ENCODE data around the gene CXCL8. TPM values are rescaled to one million over a fixed set of nuclear protein-coding genes. Genes with fewer than 3 reads are reported as not detected.

Gene CXCL8
- total and polyA plus RNA-seq, 10 donors, result 0.28 to 28.4 (median 0.77) TPM

DNA sequence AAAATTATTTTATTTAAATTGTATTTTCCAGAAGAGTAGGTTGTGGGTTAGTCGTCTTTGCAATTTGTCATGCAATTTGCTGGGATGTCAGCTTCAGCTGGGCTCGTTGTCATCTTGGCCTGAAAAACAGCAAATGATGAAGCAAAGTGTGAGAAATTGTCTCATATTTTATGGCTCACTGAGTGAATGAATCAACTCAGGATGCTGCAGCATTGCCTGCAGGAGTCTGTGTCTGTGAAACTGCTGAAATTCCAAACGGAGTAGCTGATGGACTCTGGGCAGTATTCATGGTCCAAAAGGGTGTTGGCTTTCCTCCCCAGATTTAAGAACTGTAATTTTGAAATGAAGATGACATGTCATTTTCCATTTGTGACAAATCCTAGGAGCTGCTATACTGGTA, 37.2 kb downstream of the CXCL8 start:
- 66 to 81% (median 68%) methylated on average over 3 of the region's 3 CpGs for whole genome bisulfite sequencing, 5 donors
- DNase-seq, result no peak
- H3K27ac ChIP-seq, result no peak overlapping the region
- TF ChIP-seq POLR2AphosphoS5 (IDR thresholded peaks at IDR 0.05) (no peak), POLR2A (IDR thresholded peaks at IDR 0.05) (no peak)
- TF ChIP-seq, protein P1, sequence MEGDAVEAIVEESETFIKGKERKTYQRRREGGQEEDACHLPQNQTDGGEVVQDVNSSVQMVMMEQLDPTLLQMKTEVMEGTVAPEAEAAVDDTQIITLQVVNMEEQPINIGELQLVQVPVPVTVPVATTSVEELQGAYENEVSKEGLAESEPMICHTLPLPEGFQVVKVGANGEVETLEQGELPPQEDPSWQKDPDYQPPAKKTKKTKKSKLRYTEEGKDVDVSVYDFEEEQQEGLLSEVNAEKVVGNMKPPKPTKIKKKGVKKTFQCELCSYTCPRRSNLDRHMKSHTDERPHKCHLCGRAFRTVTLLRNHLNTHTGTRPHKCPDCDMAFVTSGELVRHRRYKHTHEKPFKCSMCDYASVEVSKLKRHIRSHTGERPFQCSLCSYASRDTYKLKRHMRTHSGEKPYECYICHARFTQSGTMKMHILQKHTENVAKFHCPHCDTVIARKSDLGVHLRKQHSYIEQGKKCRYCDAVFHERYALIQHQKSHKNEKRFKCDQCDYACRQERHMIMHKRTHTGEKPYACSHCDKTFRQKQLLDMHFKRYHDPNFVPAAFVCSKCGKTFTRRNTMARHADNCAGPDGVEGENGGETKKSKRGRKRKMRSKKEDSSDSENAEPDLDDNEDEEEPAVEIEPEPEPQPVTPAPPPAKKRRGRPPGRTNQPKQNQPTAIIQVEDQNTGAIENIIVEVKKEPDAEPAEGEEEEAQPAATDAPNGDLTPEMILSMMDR (IDR thresholded peaks at IDR 0.05 in 8 of 11, conservative IDR thresholded peaks at IDR 0.05 in 3 of 11), result no peak
- H3K4me3 ChIP-seq, result no peak overlapping the region
- peaks cover 0 to 8% (median 0%) of the 10 kb centered on the region in 6 donors for H3K4me1 ChIP-seq
- no peaks in the 10 kb centered on the region for H3K36me3 ChIP-seq
- no peaks in the 10 kb centered on the region for H3K27me3 ChIP-seq (replicated peaks in 1 of 7)
- no peaks in the 10 kb centered on the region for H3K9me3 ChIP-seq
- intact Hi-C loops (cut with DNase I; ENCODE audit: low total_unique reads), result no loop called here

DNA sequence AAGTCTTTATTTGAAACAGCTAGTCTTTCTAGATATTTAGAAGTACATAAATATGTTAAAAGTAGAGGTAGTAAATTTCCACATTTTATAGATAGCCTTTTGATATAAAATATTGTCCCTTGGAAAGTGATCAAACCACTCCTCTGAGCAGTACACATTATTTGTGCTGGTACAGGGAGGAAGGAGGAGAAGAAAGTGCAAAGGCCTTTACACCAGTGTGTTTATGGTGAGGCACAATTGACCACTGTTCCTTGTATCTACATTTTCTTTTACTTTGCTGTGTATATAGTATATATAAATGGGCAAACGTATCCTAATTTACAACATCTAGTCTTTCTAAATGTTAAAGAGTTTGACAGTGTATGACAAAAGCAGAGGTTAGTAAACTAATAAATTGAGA, 39.9 kb downstream of the CXCL8 start:
- no peak for DNase-seq
- Histone ChIP-seq H3K4me3 (no peak overlapping the region), H3K27me3 (replicated peaks in 1 of 7) (no peaks in the 10 kb centered on the region), H3K36me3 (no peaks in the 10 kb centered on the region), H3K9me3 (no peaks in the 10 kb centered on the region), H3K27ac (no peak overlapping the region), H3K4me1 (peaks cover 0 to 8% (median 0%) of the 10 kb centered on the region in 6 donors)
- WGBS, 5 donors, result 76 to 90% (median 81%) methylated on average over 1 of the region's 1 CpG
- intact Hi-C loops (cut with DNase I; ENCODE audit: low total_unique reads), result no loop called here
- TF ChIP-seq POLR2A (IDR thresholded peaks at IDR 0.05) (no peak), POLR2AphosphoS5 (IDR thresholded peaks at IDR 0.05) (no peak)
- TF ChIP-seq, protein P1 (IDR thresholded peaks at IDR 0.05 in 8 of 11, conservative IDR thresholded peaks at IDR 0.05 in 3 of 11), result no peak

DNA sequence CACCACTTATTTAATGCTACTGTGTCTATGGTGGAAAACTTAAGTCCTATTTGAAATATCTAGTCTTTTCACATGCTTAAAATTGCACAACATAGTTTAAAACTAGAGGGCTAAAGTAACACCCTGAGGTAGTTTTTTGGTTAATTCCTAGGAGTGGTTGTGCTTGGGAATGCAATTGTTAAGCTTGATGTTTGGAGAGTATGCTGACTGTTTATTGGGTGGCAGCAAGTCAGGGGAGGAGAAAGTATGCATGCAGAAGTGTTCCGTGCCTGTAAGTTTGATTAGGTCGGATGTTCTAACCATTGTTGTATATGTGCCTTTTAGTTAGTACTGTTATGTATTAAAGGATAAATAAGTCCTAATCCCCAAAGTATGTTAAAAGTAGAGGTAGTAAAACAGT, 40.5 kb downstream of the CXCL8 start:
- Histone ChIP-seq H3K4me3 (no peak overlapping the region), H3K27ac (no peak overlapping the region), H3K4me1 (peaks cover 0 to 3% (median 0%) of the 10 kb centered on the region in 6 donors), H3K27me3 (replicated peaks in 1 of 7) (no peaks in the 10 kb centered on the region), H3K36me3 (no peaks in the 10 kb centered on the region), H3K9me3 (no peaks in the 10 kb centered on the region)
- DNase-seq, result no peak
- intact Hi-C loops (cut with DNase I; ENCODE audit: low total_unique reads), result no loop called here
- TF ChIP-seq, protein P1 (IDR thresholded peaks at IDR 0.05 in 8 of 11, conservative IDR thresholded peaks at IDR 0.05 in 3 of 11), result no peak
- TF ChIP-seq POLR2AphosphoS5 (IDR thresholded peaks at IDR 0.05) (no peak), POLR2A (IDR thresholded peaks at IDR 0.05) (no peak)
- WGBS, 5 donors, result 73 to 94% (median 85%) methylated on average over 2 of the region's 2 CpGs

DNA sequence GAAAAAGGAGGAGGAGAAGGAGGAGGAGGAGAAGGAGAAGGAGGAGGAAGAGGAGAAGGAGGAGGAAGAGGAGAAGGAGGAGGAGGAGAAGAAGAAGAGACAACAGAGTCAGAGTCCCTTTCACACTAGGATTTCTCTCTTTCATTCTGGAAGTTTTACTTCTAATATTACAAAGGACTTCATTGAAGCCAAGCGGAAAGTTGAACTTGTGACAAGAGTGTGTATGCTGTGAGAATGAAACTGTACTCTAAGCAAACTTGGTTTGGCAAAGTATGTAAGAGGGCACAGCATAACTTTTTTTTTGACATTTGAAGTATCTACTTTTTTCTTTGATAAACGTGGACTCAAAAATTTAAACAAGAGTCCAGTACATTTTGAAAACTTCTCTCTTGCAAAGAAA, 48.0 kb downstream of the CXCL8 start:
- Histone ChIP-seq H3K36me3 (no peaks in the 10 kb centered on the region), H3K4me1 (no peaks in the 10 kb centered on the region), H3K4me3 (no peak overlapping the region), H3K27me3 (replicated peaks in 1 of 7) (no peaks in the 10 kb centered on the region), H3K27ac (no peak overlapping the region), H3K9me3 (peaks cover 0 to 11% (median 6%) of the 10 kb centered on the region in 8 donors)
- no peak for TF ChIP-seq POLR2A (IDR thresholded peaks at IDR 0.05)
- TF ChIP-seq POLR2AphosphoS5 (IDR thresholded peaks at IDR 0.05), result no peak
- TF ChIP-seq, protein P1 (IDR thresholded peaks at IDR 0.05 in 8 of 11, conservative IDR thresholded peaks at IDR 0.05 in 3 of 11), result no peak
- WGBS, 5 donors, result 67 to 83% (median 81%) methylated on average over 2 of the region's 2 CpGs
- intact Hi-C loops (cut with DNase I; ENCODE audit: low total_unique reads), result no loop called here
- no peak for DNase-seq

Other genes starting within 250 kb of the CXCL8 start
- 1 to 10 TPM in 1 of 7 donors, under 1 TPM in 6; 0.20 to 1.3 (median 0.30) TPM for gene RASSF6, start 120.1 kb upstream of the CXCL8 start, total RNA-seq
- under 1 TPM; 0.09 to 0.41 (median 0.22) TPM for gene RASSF6, start 120.1 kb upstream of the CXCL8 start, polyA plus RNA-seq
- 100 to 1,000 TPM in 3 of 7 donors, 10 to 100 TPM in 4; 52.7 to 143 (median 87.4) TPM for gene CXCL6, start 96.1 kb downstream of the CXCL8 start, total RNA-seq
- 10 to 100 TPM; 17.8 to 36.0 (median 29.0) TPM for gene CXCL6, start 96.1 kb downstream of the CXCL8 start, polyA plus RNA-seq
- 10 to 100 TPM in 1 of 7 donors, 1 to 10 TPM in 6; 1.3 to 12.3 (median 2.6) TPM for gene PF4V1, start 112.7 kb downstream of the CXCL8 start, total RNA-seq
- 1 to 10 TPM in 2 of 3 donors, under 1 TPM in 1; 0.67 to 2.0 (median 1.3) TPM for gene PF4V1, start 112.7 kb downstream of the CXCL8 start, polyA plus RNA-seq
- 100 to 1,000 TPM; 103 to 208 (median 185) TPM for gene CXCL1, start 128.8 kb downstream of the CXCL8 start, total RNA-seq
- gene CXCL1, start 128.8 kb downstream of the CXCL8 start, polyA plus RNA-seq, result 100 to 1,000 TPM in 2 of 3 donors, 10 to 100 TPM in 1; 40.9 to 177 (median 132) TPM
- 10 to 100 TPM; 19.4 to 92.0 (median 51.0) TPM for gene PF4, start 241.5 kb downstream of the CXCL8 start, total RNA-seq
- 10 to 100 TPM in 1 of 3 donors, 1 to 10 TPM in 2; 6.0 to 36.9 (median 8.5) TPM for gene PF4, start 241.5 kb downstream of the CXCL8 start, polyA plus RNA-seq
- gene PPBP, start 247.6 kb downstream of the CXCL8 start, total RNA-seq, result 100 to 1,000 TPM in 5 of 7 donors, 10 to 100 TPM in 2; 54.8 to 232 (median 146) TPM
- gene PPBP, start 247.6 kb downstream of the CXCL8 start, polyA plus RNA-seq, result 10 to 100 TPM; 12.9 to 32.0 (median 15.2) TPM

Measured in spleen (tissue), 11 donors.